Endothelial cell of umbilical vein (primary cell): Measurements from ENCODE around the gene SEC31A.

Source experiments
- CTCF ChIP-seq, 2 donors: IDR thresholded peaks; 1 replicate in 1 of 2; 2 replicates in 1 of 2; pipeline ENCODE4 v1.5.1; 2011; ENCODE audit warnings: low read length in 2 of 2, mild to moderate bottlenecking in 2 of 2, moderate library complexity in 2 of 2, control low read depth in 1 of 2, inconsistent platforms in 1 of 2, low read depth in 1 of 2; ENCODE audit not compliant: insufficient read depth in 1 of 2; ENCODE audit errors: extremely low read depth in 1 of 2
- EZH2 ChIP-seq: IDR thresholded peaks from 2 replicates; pipeline ENCODE4 v1.6.1; 2012; ENCODE audit warnings: borderline replicate concordance, low read depth, mild to moderate bottlenecking, moderate library complexity, low read length, inconsistent platforms; ENCODE audit not compliant: severe bottlenecking
- MAX ChIP-seq: IDR thresholded peaks from 2 replicates; pipeline ENCODE4 v1.6.1; 2011; ENCODE audit not compliant: insufficient read depth, insufficient read length
- MYC ChIP-seq: IDR thresholded peaks from one replicate; pipeline ENCODE4 v1.6.1; 2011; ENCODE audit warnings: mild to moderate bottlenecking, low read depth, low read length
- POLR2A ChIP-seq: IDR thresholded peaks from 2 replicates; pipeline ENCODE4 v1.6.1; 2012; ENCODE audit warnings: low read depth, mild to moderate bottlenecking, control low read depth, low read length
- POLR2AphosphoS5 ChIP-seq: IDR thresholded peaks from 2 replicates; pipeline ENCODE4 v1.6.1; 2012; ENCODE audit warnings: low read depth, mild to moderate bottlenecking, control low read depth, low read length, moderate library complexity; ENCODE audit not compliant: insufficient read depth

GRCh38 chr4:82775243-82775642 lies 115.7 kb downstream of the SEC31A start:
- TF ChIP-seq POLR2A (no peak), CTCF (IDR thresholded peaks at IDR 0.05; ENCODE audit: extremely low read depth in 1 of 2, insufficient read depth in 1 of 2, low read depth in 1 of 2, low read length in 2 of 2) (no peak), MYC (no peak), POLR2AphosphoS5 (no peak), EZH2 (no peak), MAX (no peak)
